Stimulated activated CD4-positive, alpha-beta T cell treated with anti-CD3 and anti-CD28 coated beads, Interleukin-1b, Interleukin-23, amount 100 ng/mL, for 1 hour (primary cell): ENCODE data around the gene NAPSA.
"Not testable (repeated sequence)": the region's sequence is repeated elsewhere in the genome, so short reads cannot be mapped to it uniquely, and the experiment has no call there.

Experiments
- DNase-seq, 2 donors: peaks; one replicate each; pipeline ENCODE4 v3.0.0-alpha.2; 2020; ENCODE audit warnings: low read depth in 2 of 2

Gene NAPSA

DNA sequence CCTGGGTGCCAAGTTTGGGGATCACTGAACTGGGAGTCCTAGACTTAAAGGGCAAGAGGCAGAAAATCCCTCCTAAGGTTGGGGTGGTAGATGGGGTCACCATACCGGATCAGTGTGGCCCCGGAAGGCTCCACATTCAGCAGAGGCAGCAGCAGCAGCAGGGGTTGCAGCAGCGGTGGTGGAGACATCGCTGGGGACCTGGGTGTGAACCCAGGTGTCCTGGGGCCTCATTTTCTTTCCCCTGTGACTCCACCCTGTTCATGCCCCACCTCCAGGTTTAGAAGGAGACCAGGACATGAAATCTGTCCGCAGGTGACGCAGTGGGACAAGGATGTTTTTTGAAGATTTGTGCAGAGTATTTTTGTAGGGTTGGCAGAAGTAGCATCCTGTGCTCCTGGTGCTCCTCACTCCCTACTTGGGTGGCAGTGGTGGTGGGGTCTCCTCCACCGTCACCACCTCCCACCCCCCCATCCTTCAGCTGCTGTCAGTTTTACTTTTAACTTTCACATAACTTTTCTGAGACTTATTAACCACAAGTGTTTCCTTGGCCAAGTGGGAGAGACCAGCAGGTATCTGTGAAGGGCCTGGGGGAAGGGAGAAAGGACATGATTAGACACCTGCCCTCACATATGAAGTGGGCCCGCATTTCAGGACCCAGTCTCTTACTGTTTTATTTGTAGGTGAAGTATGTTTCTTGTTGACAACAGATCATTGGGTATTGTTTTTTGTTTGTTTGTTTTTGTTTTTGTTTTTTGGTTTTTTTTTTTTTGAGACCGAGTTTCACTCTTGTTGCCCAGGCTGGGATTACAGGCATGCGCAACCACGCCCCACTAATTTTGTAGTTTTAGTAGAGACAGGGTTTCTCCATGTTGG is at the start of gene NAPSA:
TSS of gene NAPSA (minus strand) at position 206 of the 873 bp plus-strand sequence. CDS start at position 188, 18 bp downstream.
- DNase-seq: no peak

DNA sequence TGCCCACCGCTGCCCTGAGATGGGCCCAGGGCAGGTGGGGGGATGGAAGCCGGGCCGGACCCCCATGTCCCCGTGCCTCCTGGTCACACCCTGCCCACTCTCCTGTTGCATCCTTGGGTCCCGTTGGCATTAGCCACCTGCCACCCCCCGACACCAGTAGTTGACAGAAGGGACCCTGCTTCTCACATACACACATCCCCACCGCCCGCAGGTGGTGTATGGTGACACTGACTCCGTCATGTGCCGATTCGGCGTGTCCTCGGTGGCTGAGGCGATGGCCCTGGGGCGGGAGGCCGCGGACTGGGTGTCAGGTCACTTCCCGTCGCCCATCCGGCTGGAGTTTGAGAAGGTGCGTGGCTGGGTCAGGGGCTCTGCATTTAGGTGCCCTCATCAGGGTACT is 48.1 kb upstream of the NAPSA start:
- no peak for DNase-seq

DNA sequence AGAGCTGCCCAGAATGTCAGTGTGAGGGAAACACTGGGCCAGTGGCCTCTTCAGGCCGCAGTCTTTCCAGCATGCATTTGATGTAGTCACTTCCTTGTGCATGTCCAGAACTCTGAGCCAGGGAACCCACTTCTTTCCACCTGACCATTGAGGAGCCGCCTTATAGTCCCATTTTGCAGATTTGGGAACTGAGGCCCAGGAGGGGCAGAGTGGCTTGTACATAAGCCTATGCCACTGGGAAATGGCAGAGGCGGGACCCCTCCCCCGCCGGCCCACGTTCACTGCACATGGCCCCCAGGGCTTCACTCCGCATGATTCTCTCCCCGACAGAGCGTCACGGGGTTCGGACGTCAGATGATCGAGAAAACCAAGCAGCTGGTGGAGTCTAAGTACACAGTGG is 47.7 kb upstream of the NAPSA start:
- no peak for DNase-seq

DNA sequence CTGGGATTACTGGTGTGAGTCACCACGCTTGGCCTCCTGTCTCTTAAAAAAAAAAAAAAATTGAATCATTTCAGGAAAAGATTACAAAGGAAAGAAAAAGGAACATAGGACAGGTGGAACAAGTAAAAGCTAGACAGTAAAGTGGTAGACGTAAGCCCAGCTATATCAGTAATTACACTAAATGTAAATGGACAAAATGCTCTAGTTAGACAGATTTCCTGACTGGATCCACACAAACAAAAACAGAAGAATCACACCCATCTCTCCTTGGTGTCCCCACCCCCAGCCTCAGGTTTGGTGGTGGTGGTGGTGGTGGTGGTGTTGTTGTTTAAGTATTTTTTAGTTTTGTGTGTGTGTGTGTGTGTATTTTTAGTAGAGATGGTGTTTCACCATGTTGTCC is 47.0 kb upstream of the NAPSA start:
- DNase-seq: no peak

DNA sequence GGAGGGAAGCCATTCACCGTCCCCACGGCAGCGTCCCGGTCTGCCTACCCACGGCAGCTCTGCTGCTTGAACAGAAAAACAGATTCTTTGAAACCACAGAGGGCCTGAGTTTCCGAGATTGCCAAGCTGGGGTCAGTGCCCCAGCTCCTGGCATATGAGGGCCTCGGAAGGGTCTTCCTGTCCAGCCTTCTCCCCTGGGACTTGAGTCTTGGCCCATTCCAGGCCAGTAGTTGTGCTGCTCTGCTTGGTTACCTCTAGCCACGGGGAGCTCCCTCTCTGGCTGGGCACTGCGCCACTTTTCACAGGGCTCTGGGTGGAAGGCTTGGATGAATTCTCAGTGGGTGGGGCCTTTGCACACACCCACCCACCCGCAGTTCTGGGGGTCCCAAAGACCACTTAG is 44.7 kb upstream of the NAPSA start:
- DNase-seq: no peak

DNA sequence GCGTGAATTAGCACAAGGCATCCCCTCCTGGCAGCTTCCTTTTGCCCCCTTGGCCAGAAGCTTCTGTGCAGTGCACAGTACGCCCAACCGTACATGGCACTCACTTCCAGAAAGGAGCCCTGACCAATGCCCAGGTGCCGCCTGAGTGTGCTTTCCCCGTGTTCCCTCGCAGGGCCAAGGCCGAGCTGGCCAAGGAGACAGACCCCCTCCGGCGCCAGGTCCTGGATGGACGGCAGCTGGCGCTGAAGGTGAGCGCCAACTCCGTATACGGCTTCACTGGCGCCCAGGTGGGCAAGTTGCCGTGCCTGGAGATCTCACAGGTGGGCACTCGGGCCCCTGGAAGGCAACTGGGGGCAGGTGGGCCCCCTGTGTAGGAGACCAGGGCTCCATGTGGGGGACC is 43.9 kb upstream of the NAPSA start:
- DNase-seq: no peak

DNA sequence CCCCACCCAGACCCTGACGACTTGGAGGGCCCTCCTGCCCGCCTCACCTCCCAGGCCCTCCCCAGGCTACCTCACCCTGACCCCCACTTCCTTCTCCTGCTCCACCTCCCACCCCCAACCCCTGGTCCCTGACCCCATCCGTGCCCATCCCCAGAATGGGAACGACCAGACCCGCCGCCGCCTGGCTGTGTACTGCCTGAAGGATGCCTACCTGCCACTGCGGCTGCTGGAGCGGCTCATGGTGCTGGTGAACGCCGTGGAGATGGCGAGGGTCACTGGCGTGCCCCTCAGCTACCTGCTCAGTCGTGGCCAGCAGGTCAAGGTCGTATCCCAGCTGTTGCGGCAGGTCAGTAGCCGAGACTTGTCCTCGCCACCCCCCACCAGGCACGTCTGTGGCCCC is 41.4 kb upstream of the NAPSA start:
- DNase-seq: no peak

DNA sequence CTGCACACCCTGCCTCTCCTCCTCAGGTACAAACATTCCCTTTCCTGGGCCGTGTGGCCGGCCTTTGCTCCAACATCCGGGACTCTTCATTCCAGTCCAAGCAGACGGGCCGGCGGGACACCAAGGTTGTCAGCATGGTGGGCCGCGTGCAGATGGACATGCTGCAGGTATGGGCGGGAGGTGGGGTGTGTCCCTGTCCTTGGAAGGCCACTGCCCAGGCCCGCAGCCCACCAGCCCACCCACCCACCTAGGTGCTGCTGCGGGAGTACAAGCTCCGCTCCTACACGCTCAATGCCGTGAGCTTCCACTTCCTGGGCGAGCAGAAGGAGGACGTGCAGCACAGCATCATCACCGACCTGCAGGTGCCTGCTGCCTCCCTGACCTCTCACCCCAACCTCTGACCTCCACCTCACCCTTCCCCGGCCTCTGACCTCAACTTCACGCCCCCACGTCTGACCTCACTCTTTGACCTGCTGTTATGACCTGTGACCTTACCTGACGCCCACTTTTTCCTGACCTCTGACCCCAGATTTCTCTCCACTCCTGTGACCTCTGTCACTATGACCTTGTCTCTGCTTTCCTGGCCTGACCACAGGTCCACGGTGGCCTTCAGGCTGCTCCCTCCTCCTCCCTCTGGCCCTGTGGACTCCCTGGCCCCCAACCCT is 40.8 kb upstream of the NAPSA start:
- DNase-seq: no peak

DNA sequence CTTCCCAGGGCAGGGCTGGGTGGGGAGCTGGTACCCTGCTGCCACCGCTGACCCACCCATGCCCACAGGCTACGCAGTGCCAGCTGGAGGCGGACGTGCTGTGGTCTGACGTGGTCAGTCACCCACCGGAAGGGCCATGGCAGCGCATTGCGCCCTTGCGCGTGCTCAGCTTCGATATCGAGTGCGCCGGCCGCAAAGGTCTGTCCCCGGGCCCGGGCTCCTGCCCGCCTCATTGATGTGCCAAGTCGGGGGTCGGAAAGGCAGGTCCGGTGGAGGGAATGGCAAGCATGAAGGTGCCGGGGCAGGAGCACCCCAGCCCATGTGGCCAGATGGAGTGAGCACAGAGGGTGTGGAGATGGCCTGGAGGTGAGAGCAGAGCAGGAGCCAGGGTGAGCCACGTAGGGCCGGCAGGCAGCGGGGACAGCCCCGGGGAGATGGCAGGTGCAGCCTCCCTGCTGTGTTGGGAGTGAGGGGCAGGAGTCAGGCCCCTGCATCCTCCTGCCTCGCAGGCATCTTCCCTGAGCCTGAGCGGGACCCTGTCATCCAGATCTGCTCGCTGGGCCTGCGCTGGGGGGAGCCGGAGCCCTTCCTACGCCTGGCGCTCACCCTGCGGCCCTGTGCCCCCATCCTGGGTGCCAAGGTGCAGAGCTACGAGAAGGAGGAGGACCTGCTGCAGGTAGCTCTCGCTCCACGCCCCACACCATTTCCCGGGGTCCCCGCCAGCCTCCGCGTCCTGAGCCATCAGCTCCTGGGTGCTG is 37.3 kb upstream of the NAPSA start:
- no peak for DNase-seq

DNA sequence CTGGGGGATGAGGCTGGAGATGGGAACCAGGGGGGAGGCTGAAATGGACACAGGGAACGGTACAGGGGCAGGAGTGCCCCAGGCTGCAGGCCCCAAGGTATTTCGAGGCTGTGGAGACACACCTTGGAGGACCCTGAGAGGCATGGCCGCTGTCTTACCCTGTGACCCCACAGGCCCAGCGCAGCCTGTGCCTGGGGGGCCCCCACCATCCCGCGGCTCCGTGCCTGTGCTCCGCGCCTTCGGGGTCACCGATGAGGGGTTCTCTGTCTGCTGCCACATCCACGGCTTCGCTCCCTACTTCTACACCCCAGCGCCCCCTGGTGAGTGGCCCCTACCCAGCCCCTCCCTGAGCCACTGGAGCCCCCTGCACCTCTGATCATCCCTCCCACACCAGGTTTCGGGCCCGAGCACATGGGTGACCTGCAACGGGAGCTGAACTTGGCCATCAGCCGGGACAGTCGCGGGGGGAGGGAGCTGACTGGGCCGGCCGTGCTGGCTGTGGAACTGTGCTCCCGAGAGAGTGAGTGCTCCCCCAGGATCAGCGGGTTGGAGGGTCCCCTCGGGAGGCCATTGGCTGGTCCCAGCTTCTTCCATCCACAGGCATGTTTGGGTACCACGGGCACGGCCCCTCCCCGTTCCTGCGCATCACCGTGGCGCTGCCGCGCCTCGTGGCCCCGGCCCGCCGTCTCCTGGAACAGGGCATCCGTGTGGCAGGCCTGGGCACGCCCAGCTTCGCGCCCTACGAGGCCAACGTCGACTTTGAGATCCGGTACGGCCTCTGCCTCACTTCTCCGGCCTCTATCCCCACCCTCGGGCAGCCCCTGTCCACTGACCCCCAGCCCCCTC is 36.4 kb upstream of the NAPSA start:
- no peak for DNase-seq

DNA sequence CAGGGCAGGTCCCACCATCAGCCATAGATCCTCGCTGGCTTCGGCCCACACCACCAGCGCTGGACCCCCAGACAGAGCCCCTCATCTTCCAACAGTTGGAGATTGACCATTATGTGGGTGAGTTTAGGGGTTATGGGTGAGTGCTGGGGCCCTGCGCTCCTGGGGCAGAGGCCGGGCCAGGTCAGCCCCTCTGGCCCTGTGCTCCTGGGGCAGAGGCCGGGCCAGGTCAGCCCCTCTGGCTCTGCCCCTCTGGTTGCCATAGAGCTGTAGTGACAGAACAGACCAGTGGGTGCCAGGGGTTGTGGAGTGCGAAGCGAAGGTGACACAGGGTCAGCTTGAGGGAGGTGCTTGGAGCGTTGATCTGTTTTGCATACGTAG is 33.9 kb upstream of the NAPSA start:
- no peak for DNase-seq

DNA sequence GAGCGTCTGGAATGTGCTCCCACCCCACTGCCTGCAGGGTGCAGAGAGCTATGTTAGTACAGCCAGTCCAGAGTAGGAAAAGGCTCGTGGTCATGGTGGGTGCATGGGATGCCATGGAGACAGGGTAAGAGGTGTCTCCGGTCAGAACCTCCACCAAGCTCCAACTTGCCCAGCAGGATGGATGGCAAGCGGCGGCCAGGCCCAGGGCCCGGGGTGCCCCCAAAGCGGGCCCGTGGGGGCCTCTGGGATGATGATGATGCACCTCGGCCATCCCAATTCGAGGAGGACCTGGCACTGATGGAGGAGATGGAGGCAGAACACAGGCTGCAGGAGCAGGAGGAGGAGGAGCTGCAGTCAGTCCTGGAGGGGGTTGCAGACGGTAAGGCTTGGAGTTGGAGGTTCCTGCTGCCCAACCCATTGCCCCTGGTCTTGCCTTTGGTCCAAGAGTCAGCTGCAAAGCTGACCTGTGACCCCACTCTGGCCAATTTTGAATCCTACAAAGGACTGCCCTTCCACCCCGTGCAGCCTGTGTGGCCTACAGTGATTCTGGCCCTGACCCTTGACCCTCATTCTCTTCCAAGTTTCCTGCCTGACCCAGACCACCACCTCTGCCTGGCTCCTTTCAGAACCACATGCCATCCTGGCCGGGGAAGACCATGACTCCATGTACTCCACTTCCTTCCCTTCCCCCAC is 33.4 kb upstream of the NAPSA start:
- DNase-seq: no peak

DNA sequence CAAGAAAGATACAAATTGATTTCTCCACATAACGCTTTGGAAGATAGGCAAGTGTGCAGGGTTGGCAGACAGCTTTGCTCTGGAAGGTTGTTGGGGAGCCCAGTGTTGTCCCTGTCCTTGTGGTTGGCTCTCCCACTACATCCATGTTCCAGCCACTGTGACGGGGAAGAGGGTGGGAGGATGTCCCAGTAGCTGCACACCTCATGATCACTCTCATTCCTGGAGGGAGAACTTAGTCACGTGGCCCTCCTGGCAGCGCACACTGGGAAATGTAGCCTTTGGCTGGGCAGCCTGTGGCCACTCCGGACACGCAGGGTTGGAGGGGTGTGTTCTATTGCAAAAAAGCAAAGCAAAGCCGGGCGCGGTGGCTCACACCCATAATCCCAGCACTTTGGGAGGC is 28.6 kb upstream of the NAPSA start:
- DNase-seq: no peak

DNA sequence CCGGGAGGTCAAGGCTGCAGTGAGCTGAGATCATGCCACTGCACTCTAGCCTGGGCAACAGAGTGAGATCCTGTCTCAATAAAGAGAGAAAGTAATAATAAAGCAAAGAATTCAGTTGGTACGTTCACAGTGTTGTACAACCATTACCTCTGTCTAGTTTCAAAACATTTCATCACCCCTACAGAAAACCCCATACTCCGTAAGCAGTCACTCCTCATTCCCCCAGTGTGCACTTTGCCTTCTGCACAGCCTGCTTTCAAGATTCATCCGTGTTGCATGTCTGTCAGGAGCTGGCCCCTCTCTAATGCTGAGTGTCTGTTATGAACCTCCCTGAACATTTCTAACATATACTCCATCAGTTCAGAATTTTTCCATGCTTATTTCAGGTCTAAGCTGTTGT is 28.1 kb upstream of the NAPSA start:
- no peak for DNase-seq

DNA sequence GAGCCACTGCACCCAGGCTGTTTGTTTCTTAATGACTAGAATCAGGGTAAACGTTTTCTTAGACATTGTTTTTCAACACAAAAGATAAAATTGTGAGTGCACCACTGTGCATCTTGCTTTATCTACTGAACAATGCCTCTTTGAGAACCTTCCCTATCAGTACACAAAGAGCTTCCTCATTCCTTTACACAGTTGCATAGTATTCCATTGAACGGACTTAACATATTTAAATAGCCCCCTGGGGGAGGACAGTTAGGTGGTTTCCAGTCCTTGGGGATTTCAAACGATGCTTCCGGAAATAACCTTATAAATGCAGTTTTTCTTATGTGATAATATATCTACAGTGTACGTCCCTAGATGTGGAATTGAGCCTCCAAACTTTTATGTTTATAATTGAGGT is 27.3 kb upstream of the NAPSA start:
- no peak for DNase-seq

DNA sequence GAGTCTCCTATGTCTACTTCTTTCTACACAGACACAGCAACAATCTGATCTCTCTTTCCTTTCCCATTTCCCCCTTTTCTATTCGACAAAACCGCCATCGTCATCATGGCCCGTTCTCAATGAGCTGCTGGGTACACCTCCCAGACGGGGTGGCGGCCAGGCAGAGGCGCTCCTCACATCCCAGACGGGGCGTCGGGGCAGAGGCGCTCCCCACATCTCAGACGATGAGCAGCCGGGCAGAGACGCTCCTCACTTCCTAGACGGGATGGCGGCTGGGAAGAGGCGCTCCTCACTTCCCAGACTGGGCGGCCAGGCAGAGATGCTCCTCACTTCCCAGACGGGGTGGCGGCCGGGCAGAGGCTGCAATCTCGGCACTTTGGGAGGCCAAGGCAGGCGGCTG is 25.5 kb upstream of the NAPSA start:
- not testable (repeated sequence) for DNase-seq

DNA sequence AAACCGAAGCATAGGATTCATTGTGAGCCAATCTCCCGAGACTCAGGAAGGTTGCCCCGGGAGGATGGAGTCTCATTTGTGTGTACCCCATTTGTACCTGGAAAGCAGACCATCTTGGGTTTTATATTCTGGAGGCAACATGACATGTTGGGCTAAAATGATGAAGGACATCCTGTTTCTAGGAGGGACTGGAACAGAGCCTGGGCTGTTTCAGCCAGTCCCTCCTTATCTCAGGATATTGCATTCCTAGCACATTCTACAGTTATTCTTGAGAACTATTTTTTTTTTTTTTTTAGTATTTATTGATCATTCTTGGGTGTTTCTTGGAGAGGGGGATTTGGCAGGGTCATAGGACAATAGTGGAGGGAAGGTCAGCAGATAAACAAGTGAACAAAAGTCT is 24.9 kb upstream of the NAPSA start:
- not testable (repeated sequence) for DNase-seq

DNA sequence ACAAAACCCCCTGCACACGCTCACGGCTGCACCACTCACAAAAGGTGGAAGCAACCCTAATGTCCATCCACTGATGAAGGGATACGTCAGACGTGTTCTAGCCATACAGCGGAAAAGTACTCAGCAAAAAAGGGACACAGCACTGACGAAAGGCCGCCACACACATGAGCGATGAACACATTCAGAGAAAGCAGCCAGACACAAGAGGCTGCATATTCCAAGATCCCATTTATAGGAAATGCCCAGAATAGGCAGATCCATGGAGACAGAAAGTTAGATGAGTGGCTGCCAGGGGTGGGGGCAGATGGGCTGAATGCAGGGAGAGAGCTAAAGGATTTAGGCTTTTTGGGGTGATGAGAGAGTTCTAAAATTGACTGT is 22.4 kb upstream of the NAPSA start:
- no peak for DNase-seq

DNA sequence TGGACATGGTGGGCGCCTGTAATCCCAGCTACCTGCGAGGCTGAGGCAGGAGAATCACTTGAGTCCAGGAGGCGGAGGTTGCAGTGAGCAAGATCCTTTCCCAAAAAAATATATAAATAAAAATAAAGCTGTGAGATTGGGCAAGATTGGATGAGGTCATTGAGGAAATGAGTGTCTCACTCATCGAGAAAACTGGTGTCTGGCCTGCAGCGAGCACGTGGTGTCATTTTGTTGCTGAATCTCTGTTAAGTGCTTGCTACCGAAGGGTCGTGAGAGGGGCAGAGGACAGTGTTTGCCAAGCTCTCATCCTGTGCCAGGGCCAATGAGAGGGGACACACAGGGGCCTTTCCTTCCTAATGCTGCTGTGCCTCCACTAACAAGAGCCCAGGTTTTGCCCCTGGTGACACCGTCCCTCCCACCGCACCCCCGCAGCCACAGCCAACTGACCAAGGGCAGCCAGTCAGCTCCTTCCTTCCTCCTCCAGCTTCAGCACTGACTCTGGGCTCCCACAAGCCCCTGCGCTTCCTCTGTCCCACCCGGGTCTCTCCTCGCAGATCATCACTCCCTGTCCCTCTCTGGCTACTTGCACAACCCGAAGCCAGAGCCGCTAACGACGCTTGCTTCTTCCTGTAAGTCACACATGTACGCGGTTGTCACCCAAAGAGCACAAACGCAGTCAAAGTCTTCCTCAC is 21.9 kb upstream of the NAPSA start:
- DNase-seq: no peak

DNA sequence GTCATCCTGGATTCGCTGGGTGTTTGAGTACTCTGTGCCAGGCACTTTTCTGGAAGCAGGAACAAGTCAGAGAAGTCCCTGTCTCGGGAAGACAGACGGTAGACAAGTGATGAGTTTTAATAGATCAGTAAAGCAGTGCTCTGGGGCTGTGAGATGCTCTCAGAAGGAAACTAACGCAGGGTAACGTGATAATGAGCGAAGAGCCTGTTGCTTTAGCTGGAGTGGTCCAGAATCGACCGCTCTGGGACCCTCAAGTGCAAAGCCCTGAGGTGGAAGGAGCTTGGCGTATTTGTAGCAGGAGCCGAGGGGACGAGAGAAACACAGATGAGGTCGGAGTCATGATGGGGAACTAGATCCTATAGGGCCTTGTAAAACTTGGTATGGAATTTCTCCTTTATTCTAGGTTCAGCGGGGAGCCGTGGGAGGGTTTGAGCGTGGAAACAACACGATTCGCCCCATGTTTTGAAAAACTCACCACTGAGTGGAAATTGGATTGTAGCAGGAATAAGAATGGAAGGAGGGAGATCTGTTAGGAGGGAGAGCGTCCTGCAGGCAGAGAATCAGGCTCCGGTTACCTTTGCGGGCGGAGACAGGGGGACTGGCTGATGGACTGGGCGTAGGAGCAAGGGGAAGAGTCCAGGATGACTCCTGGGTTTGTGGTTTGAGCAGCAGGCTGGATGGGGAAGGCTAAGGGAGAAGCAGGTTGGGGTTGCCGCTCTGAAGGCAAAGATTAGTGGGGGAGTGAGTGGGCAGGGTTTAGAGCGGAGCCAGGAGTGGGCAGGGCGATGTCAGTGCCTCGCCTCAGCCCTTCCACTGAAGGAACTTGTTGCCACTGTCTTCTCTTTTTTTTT is 19.5 kb upstream of the NAPSA start:
- no peak for DNase-seq
